Left ventricle myocardium inferior (tissue), 1 donor: ENCODE measurements around the gene ZBTB8OS. TPM values are rescaled to one million over a fixed set of nuclear protein-coding genes. Genes with fewer than 3 reads are reported as not detected.
A peak's percentile ranks its signal among the peaks of the same experiment; 100 is the strongest.

Experiments
- DNase-seq: peaks from one replicate; pipeline ENCODE4 v3.0.0-alpha.2; 2020
- H3K27ac ChIP-seq: fragments of 200-600 bp; replicated peaks from 2 replicates; pipeline ENCODE4 v1.8.0; 2021
- H3K27me3 ChIP-seq: fragments of 200-600 bp; 2 replicates; pipeline ENCODE4 v1.8.0; 2021; ENCODE audit warnings: low read depth
- H3K36me3 ChIP-seq: fragments of 200-600 bp; 2 replicates; pipeline ENCODE4 v1.8.0; 2021
- H3K4me1 ChIP-seq: fragments of 200-600 bp; 2 replicates; pipeline ENCODE4 v1.8.0; 2021
- H3K4me3 ChIP-seq: fragments of 200-600 bp; 2 replicates; pipeline ENCODE4 v1.8.0; 2021; ENCODE audit warnings: mild to moderate bottlenecking, moderate library complexity
- H3K9me3 ChIP-seq: fragments of 200-600 bp; replicated peaks from 2 replicates; pipeline ENCODE4 v1.8.0; 2021
- intact Hi-C: fragments of 100-400 bp; cut with micrococcal nuclease; formaldehyde crosslinking; loops from one replicate; pipeline ENCODE4 v1.11.0; 2022
- total RNA-seq: library from RNA; stranded (reverse); fragmentation: NEBNext Ultra II Directional; extraction: Animal tissue kit (Norgen Biotek cat#: 25700); gene quantifications from one replicate; pipeline ENCODE4 v1.2.1, GENCODE V29; 2021
- TF ChIP-seq, protein P1 (sequence below): fragments of 200-600 bp; IDR thresholded peaks from 2 replicates; pipeline ENCODE4 v1.8.0; 2021; ENCODE audit warnings: antibody characterized with exemption, mild to moderate bottlenecking, borderline replicate concordance
- donor health status: DM: no; HTN: yes; CAD: no; lungs with severe emphysema.

The ZBTB8OS gene
- total RNA-seq, 1 donor from 2014 or later = 32.4 TPM

DNA sequence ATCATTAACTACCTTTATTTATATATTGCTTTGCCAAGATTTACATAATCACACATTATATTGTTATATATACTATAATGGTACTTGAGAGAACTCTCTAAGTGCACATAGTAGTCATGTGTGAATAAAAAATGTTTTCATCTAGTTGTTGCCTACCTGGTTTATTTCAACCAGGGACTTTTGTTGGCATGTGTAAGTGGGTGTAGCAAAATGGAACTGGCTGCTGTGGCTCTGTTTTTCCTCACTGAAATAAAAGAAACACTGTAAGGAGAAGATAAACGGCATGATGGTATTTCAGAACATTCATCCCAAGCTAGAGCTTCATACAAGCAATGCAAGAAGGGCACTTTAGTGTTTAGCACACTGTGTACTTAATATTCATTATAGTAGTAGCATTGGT is 15.6 kb upstream of the ZBTB8OS start:
- TF ChIP-seq, protein P1, sequence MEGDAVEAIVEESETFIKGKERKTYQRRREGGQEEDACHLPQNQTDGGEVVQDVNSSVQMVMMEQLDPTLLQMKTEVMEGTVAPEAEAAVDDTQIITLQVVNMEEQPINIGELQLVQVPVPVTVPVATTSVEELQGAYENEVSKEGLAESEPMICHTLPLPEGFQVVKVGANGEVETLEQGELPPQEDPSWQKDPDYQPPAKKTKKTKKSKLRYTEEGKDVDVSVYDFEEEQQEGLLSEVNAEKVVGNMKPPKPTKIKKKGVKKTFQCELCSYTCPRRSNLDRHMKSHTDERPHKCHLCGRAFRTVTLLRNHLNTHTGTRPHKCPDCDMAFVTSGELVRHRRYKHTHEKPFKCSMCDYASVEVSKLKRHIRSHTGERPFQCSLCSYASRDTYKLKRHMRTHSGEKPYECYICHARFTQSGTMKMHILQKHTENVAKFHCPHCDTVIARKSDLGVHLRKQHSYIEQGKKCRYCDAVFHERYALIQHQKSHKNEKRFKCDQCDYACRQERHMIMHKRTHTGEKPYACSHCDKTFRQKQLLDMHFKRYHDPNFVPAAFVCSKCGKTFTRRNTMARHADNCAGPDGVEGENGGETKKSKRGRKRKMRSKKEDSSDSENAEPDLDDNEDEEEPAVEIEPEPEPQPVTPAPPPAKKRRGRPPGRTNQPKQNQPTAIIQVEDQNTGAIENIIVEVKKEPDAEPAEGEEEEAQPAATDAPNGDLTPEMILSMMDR = no peak
- intact Hi-C loops = no loop called here
- Histone ChIP-seq H3K27me3 (no peaks in the 10 kb centered on the region), H3K9me3 (no peaks in the 10 kb centered on the region), H3K4me1 (peaks cover 13% of the 10 kb centered on the region), H3K27ac (no peak overlapping the region), H3K4me3 (no peak overlapping the region), H3K36me3 (peaks cover 91% of the 10 kb centered on the region)
- no peak for DNase-seq

DNA sequence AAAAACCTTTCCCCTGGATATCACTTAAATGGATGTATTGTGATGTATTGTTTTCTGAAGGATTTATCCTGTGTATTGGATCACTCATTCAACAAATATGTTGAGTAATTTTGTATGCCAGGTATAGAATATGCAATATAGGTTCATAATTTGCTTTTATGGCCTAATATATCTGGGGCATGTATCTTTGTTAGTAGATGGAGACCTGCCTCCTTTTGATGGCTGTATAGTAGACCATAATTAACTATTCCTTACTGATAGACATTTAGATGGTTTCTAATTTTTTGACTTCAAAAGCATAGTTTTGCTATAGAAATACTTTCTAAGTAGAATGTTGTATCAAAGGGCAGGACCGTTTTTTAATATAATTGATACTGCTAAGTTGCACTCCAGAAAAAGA is 9.2 kb upstream of the ZBTB8OS start:
- no peaks in the 10 kb centered on the region for H3K9me3 ChIP-seq
- H3K4me3 ChIP-seq = no peak overlapping the region
- TF ChIP-seq, protein P1 = no peak
- no peaks in the 10 kb centered on the region for H3K27me3 ChIP-seq
- intact Hi-C loops = no loop called here
- no peak overlapping the region for H3K27ac ChIP-seq
- peaks cover 17% of the 10 kb centered on the region for H3K4me1 ChIP-seq
- DNase-seq = no peak
- H3K36me3 ChIP-seq = peaks cover 94% of the 10 kb centered on the region

DNA sequence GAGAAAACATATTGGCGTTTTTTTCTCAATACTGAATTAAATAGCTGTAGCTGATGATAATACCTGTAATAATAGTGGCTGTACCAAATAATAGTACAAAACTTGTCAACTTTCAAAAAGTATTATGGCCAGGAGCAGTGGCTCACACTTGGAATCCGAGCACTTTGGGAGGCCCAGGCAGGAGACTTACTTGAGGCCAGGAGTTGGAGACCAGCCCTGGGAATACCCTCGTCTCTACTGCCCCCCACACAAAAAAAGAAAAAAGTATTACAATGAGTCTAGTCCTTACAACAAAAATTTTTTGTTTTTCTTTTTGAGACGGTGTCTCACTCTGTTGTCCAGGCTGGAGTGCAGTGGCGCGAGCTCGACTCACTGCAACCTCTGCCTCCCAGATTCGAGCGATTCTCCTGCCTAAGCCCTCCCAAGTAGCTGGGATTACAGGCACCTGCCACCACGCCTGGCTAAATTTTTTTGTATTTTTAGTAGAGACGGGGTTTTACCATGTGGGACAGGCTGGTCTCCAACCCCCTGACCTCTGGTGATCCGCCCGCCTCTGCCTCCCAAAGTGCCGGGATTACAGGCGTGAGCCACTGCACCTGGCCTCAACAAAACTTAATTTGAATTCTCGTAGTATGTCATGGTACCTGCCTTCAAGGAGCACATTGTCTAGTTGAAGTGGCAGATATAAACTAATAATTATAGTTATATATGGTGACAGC is 2.1 kb upstream of the ZBTB8OS start:
- intact Hi-C loops = no loop called here
- Histone ChIP-seq H3K27ac (peak overlapping the region; percentile 100), H3K4me3 (peak overlapping the region; percentile 80), H3K4me1 (peaks cover 81% of the 10 kb centered on the region), H3K36me3 (peaks cover 54% of the 10 kb centered on the region), H3K27me3 (no peaks in the 10 kb centered on the region), H3K9me3 (no peaks in the 10 kb centered on the region)
- no peak for DNase-seq
- TF ChIP-seq, protein P1 = no peak

DNA sequence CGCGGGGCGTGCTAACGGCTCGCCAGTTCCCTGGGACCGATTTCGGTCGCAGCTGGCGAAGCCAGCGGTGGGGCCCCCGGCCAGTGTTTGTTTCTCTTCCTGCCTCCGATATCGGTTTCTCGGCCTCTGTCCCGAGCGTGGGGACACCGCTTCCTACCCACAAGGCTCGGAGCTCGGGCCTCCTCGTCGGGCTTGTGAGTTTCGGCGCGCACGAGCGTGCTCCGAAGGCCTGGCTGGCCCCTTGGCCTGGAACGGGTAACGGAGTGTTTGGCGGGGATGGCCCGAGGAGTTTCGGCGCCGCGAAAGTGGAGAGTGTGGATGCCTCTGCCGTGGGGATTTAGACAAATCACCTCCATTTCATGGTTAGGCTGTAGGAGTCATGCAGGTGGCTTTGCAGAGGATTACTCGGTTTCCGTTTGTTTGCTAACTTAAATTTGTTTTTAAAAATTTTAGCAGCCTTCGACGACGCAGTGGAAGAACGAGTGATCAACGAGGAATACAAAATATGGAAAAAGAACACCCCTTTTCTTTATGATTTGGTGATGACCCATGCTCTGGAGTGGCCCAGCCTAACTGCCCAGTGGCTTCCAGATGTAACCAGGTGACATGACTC is 1.2 kb upstream of the ZBTB8OS start:
- Histone ChIP-seq H3K36me3 (peaks cover 45% of the 10 kb centered on the region), H3K4me1 (peaks cover 80% of the 10 kb centered on the region), H3K27me3 (no peaks in the 10 kb centered on the region), H3K4me3 (peak overlapping the region; percentile 80), H3K27ac (peak overlapping the region; percentile 100), H3K9me3 (no peaks in the 10 kb centered on the region)
- no peak for DNase-seq
- intact Hi-C loops = no loop called here
- TF ChIP-seq, protein P1 = no peak

DNA sequence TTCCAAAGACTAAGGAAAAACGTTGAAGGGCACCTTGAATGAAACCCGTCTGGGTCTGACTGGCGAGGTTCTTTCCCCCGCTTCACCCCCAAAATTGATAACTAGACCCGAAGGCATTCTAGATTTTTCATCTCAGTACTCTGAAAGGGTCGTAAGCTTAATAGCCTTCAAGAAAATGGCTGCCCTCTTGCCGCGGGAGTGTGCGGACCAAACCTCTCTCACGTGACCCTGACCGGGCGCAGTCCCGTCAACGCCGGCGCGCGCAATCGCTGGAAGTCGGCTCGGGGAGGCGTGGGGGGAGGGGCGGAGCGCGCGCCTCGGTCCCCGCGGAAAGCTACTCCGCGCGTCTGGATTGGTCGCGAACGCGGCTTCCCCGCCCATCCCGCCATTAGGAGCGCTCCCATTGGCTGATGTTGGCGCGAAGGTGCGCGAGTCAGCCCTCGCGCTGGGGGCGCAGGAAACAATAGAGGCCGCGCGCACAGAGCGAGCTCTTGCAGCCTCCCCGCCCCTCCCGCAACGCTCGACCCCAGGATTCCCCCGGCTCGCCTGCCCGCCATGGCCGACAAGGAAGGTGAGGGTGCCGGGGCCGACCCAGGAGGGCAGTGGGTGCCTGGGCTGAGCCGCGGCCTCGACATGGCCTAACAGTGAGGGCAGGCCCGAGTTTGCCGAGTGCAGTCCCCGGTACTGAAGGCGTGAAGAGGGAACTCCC is 556 bp upstream of the ZBTB8OS start, which contains the start of gene RBBP4:
Gene RBBP4 (plus strand): TSS at position 457 of the 709 bp plus-strand sequence. CDS start 99 bp downstream, at position 556.
- TF ChIP-seq, protein P1 = peak; percentile 20
- intact Hi-C loops = no loop called here
- Histone ChIP-seq H3K9me3 (no peaks in the 10 kb centered on the region), H3K27me3 (no peaks in the 10 kb centered on the region), H3K36me3 (peaks cover 39% of the 10 kb centered on the region), H3K27ac (peak within 1 kb of the TSS; percentile 100), H3K4me1 (peaks cover 80% of the 10 kb centered on the region), H3K4me3 (peak within 1 kb of the TSS; percentile 80)
- peak; percentile 99 for DNase-seq
